Osteoblast (primary cell): Measurements from ENCODE around the gene BIN1. TPM values are rescaled to one million over a fixed set of nuclear protein-coding genes. Genes with fewer than 3 reads are reported as not detected.
A peak's percentile ranks its signal among the peaks of the same experiment; 100 is the strongest.
"Not testable (repeated sequence)": the region's sequence is repeated elsewhere in the genome, so short reads cannot be mapped to it uniquely, and the experiment has no call there.

Source experiments
- DNase-seq: peaks from one replicate; pipeline ENCODE4 v3.0.0; 2011; ENCODE audit warnings: low spot score, mixed read lengths; ENCODE audit not compliant: insufficient read length; ENCODE audit errors: missing footprints
- H2AFZ ChIP-seq: 2 replicates; pipeline ENCODE4 v1.6.0; 2011; ENCODE audit warnings: mild to moderate bottlenecking, low read length
- H3K27ac ChIP-seq: 2 replicates; pipeline ENCODE4 v1.5.1; 2011; ENCODE audit warnings: mild to moderate bottlenecking, low read depth, low read length, moderate library complexity
- H3K27me3 ChIP-seq: 2 replicates; pipeline ENCODE4 v1.6.0; 2012; ENCODE audit warnings: mild to moderate bottlenecking, control low read depth, inconsistent platforms, low read length, moderate library complexity; ENCODE audit not compliant: insufficient read depth
- H3K36me3 ChIP-seq: 2 replicates; pipeline ENCODE4 v1.5.1; 2011; ENCODE audit warnings: mild to moderate bottlenecking, low read length, control low read depth, moderate library complexity; ENCODE audit not compliant: insufficient read depth
- H3K4me1 ChIP-seq: 2 replicates; pipeline ENCODE4 v1.5.1; 2011; ENCODE audit warnings: mild to moderate bottlenecking, low read length, control low read depth, moderate library complexity; ENCODE audit not compliant: insufficient read depth
- H3K4me2 ChIP-seq: 2 replicates; pipeline ENCODE4 v1.6.0; 2011; ENCODE audit warnings: mild to moderate bottlenecking, low read length; ENCODE audit not compliant: insufficient read depth
- H3K4me3 ChIP-seq: fragments of 200-600 bp; sonication (generic); 3 replicates; pipeline ENCODE4 v1.5.1; 2012; ENCODE audit warnings: mild to moderate bottlenecking, low read length, inconsistent platforms; ENCODE audit not compliant: insufficient read depth
- H3K79me2 ChIP-seq: 2 replicates; pipeline ENCODE4 v1.6.0; 2012; ENCODE audit warnings: mild to moderate bottlenecking, low read length, control low read depth, inconsistent platforms; ENCODE audit not compliant: insufficient read depth
- H3K9me3 ChIP-seq: 2 replicates; pipeline ENCODE4 v1.5.1; 2011; ENCODE audit warnings: low read depth, low read length, control low read depth
- H4K20me1 ChIP-seq: 2 replicates; pipeline ENCODE4 v1.6.0; 2012; ENCODE audit warnings: mild to moderate bottlenecking, low read length, control low read depth; ENCODE audit not compliant: insufficient read depth
- total RNA-seq: library from RNA; depleted of rRNA; stranded (reverse); fragments of >200 nt; gene quantifications from 2 replicates; pipeline ENCODE4 v1.2.3, GENCODE V29; 2012
- TF ChIP-seq, protein P1 (sequence below): IDR thresholded peaks from 2 replicates; pipeline ENCODE4 v1.5.1; 2011; ENCODE audit warnings: mild to moderate bottlenecking, low read depth, low read length, moderate library complexity; ENCODE audit errors: extremely low read depth

The BIN1 gene
- total RNA-seq, 1 donor, result 85.4 TPM

GRCh38 chr2:127034883-127035611, 71.9 kb downstream of the BIN1 start:
- no peaks in the 10 kb centered on the region for H3K4me1 ChIP-seq
- H4K20me1 ChIP-seq, result no peaks in the 10 kb centered on the region
- no peaks in the 10 kb centered on the region for H3K36me3 ChIP-seq
- no peak overlapping the region for H2AFZ ChIP-seq
- H3K27ac ChIP-seq, result no peak overlapping the region
- H3K79me2 ChIP-seq, result no peaks in the 10 kb centered on the region
- H3K4me2 ChIP-seq, result no peak overlapping the region
- peaks cover under 1% of the 10 kb centered on the region for H3K27me3 ChIP-seq
- peak; percentile 58 for DNase-seq
- no peak overlapping the region for H3K4me3 ChIP-seq
- no peaks in the 10 kb centered on the region for H3K9me3 ChIP-seq
- TF ChIP-seq, protein P1, sequence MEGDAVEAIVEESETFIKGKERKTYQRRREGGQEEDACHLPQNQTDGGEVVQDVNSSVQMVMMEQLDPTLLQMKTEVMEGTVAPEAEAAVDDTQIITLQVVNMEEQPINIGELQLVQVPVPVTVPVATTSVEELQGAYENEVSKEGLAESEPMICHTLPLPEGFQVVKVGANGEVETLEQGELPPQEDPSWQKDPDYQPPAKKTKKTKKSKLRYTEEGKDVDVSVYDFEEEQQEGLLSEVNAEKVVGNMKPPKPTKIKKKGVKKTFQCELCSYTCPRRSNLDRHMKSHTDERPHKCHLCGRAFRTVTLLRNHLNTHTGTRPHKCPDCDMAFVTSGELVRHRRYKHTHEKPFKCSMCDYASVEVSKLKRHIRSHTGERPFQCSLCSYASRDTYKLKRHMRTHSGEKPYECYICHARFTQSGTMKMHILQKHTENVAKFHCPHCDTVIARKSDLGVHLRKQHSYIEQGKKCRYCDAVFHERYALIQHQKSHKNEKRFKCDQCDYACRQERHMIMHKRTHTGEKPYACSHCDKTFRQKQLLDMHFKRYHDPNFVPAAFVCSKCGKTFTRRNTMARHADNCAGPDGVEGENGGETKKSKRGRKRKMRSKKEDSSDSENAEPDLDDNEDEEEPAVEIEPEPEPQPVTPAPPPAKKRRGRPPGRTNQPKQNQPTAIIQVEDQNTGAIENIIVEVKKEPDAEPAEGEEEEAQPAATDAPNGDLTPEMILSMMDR, result no peak

GRCh38 chr2:127034051-127034450, 72.9 kb downstream of the BIN1 start:
- H3K4me2 ChIP-seq, result no peak overlapping the region
- no peak overlapping the region for H3K27ac ChIP-seq
- TF ChIP-seq, protein P1, result no peak
- peaks cover 2% of the 10 kb centered on the region for H3K27me3 ChIP-seq
- DNase-seq, result no peak
- no peaks in the 10 kb centered on the region for H3K4me1 ChIP-seq
- no peak overlapping the region for H3K4me3 ChIP-seq
- no peaks in the 10 kb centered on the region for H3K36me3 ChIP-seq
- H4K20me1 ChIP-seq, result no peaks in the 10 kb centered on the region
- no peaks in the 10 kb centered on the region for H3K79me2 ChIP-seq
- H3K9me3 ChIP-seq, result no peaks in the 10 kb centered on the region
- H2AFZ ChIP-seq, result no peak overlapping the region

- Histone ChIP-seq H3K9me3 (no peaks in the 10 kb centered on the region), H3K4me3 (no peak overlapping the region), H3K79me2 (no peaks in the 10 kb centered on the region), H4K20me1 (no peaks in the 10 kb centered on the region), H2AFZ (no peak overlapping the region), H3K27ac (no peak overlapping the region), H3K4me1 (no peaks in the 10 kb centered on the region), H3K27me3 (peaks cover 2% of the 10 kb centered on the region), H3K4me2 (no peak overlapping the region), H3K36me3 (no peaks in the 10 kb centered on the region)
- DNase-seq, result no peak
- TF ChIP-seq, protein P1, result no peak
Observed at GRCh38 chr2:127032621-127033020, 74.3 kb downstream of the BIN1 start.

DNA sequence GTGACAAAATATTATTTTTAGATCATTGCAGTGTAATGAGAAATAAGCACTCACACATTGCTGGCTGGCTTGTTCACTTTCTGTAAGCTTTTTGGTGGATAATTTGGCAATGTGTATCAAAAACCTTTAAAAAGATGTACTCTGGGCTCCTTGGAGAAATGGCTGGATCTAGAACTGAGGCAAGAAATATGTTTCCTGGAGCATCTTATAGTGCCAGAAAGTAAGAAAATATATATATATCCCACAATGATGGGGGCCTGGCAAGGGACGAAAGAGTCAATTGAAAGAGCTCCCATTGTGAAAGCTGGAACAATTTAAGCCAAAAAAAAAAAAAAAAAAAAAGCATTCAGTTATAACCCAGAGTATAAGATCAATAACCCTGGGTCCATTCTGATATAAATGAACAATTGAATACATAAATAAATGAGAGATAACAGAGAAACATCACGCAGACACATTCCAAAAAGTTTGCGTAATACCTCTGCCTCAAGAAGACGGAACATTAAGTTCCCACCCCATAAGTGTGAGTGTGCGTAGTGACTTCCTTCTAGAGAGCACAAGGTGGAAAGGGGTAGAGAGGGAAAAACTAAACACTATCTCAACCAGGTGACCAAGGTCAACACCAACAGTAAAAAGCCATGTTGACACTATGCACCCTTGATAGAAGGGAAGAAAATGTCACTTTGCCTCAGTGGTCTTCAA, 77.5 kb downstream of the BIN1 start:
- DNase-seq, result no peak
- Histone ChIP-seq H2AFZ (no peak overlapping the region), H3K4me1 (peaks cover 8% of the 10 kb centered on the region), H3K27me3 (peaks cover 2% of the 10 kb centered on the region), H3K9me3 (no peaks in the 10 kb centered on the region), H3K4me3 (no peak overlapping the region), H3K36me3 (no peaks in the 10 kb centered on the region), H4K20me1 (no peaks in the 10 kb centered on the region), H3K4me2 (no peak overlapping the region), H3K27ac (no peak overlapping the region), H3K79me2 (no peaks in the 10 kb centered on the region)
- TF ChIP-seq, protein P1, result no peak

- not testable (repeated sequence) for H3K79me2 ChIP-seq, H3K36me3 ChIP-seq, H3K4me3 ChIP-seq, H3K27me3 ChIP-seq, H2AFZ ChIP-seq, H3K4me2 ChIP-seq, DNase-seq, H3K27ac ChIP-seq, H4K20me1 ChIP-seq, H3K9me3 ChIP-seq, H3K4me1 ChIP-seq
Observed at GRCh38 chr2:127028745-127029144, 78.2 kb downstream of the BIN1 start.
